GM18498 (cell line): ENCODE results near the gene ABCC4.

ENCODE experiments used
- ATAC-seq: cut with Tn5 transposase; IDR thresholded peaks from one replicate; pipeline ENCODE4 v1.9.1; 2021; ENCODE audit warnings: mild to moderate bottlenecking, moderate library complexity; ENCODE audit not compliant: unreplicated experiment

The ABCC4 gene

DNA sequence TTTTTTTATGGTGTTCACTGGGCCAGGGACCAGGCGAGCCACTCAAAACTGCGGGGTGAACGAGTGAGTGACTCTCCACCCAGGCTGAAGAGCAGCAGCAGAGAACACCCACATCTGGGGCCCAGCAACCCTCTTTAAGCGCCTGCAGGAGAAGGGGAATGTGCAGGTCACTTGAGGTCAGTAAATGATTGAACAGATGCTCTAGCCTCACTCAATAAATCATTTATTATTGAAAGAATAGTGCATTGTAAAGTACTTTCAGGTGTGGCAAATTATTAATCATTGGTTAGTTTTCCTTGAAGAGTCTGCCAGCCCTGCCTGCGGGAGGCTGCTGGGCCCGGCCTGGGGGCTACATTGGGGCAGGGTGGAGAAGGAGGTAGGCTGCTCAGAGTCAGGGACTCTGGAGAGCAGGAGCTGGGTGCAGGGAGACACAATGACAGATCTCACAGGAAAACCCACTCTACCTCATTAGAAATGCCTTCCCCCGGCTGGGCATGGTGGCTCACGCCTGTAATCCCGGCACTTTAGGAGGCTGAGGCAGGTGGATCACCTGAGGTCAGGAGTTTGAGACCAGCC is 42.5 kb downstream of the ABCC4 start:
- peak; percentile 49 for ATAC-seq

- no peak for ATAC-seq
Measured at GRCh38 chr13:95258098-95258497, 43.2 kb downstream of the ABCC4 start.

DNA sequence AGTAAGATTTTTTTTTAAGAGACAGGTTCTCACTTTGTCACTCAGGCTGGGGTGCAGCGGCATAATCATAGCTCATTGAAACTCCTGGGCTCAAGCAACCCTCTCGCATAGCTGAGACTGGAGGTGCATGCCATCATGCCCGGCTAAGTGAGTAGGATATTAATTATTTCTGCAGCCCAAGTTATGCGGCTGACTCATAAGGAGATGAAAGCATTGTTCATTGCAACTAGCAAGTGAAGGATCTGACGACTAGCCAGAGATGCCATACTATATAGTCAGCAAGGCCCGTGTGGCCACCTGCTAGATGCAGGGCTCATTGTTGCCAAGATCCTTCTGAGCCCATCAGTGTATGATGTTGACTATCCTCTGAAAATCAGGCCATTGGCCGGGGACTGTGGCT is 45.2 kb downstream of the ABCC4 start:
- no peak for ATAC-seq

GRCh38 chr13:95255072-95255732 is 46.0 kb downstream of the ABCC4 start:
- ATAC-seq = no peak

DNA sequence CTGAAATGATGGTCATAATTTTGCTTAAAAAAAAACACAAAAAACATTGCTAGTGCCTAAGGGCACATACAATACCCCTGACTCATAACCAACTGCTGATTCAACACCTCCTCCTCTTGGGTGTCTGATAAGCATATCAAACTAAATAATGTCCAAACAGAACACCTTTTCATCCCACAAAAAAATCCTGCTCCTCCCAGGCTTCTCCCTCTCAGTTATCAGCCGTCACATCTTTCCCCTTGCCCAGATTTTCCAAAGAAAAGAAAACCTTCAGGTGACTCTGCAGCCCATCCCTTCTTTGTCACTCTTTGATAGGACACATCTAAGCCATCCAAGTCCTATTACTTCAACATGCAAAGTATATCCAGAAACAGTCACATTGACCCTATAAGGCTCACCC is 46.9 kb downstream of the ABCC4 start:
- ATAC-seq = no peak

- ATAC-seq = no peak
Measured at GRCh38 chr13:95253033-95253432, 48.2 kb downstream of the ABCC4 start.

DNA sequence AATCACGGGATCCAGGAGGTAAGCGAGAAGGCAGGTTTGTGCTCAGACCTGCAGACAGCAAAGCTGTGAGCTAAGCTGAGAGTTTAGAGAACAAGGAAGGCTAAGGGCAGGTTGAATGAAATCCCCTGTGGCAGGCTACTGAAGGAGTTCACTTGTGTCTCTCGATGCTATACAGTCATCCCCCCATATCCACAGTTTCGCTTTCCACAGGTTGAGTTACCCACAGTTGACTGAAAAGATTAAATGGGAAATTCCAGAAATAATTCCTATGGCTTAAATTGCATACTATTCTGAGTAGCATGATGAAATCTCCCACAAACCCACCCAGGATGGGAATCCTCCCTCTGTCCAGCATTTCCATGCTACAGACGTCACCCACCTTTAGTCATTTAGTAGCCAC is 49.6 kb downstream of the ABCC4 start:
- ATAC-seq = no peak

- no peak for ATAC-seq
Measured at GRCh38 chr13:95250961-95251360, 50.3 kb downstream of the ABCC4 start.

- no peak for ATAC-seq
Measured at GRCh38 chr13:95248953-95249352, 52.3 kb downstream of the ABCC4 start.

DNA sequence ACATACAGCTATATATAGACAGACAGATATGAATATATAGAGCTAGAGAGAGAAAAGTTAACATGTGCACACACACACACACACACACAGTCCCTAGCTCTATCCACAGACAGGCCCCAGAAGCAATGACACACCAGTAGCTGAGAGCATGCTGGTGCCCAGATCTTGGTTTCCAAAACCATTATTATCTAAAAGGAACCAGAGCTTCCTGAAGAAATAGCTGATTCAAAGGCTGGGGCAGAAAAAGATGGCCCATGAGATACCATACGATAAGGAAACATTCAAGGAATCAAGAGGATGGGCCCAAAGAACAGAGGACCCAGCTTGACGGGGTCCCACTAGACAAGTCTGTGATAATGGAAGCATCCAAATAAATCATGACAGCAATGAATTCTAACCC is 53.4 kb downstream of the ABCC4 start:
- no peak for ATAC-seq

DNA sequence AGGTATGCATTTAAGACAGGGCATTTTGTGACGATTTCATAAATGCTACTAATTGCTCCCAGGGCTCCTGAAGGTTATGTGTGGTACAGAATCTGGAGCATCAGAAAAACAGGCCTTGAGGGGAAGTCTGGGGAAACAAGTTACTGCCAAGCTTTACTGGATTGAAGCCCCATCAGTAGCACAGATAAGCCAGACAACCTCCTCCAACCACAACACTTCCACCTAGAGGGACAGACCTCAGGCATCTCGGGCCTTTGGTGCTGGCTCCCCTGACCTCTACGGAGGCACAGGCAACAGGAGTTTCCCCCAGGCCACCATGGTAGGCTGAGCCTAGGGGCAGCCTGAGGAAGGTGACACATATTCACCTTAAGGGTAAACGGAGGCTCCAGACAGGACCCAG is 54.1 kb downstream of the ABCC4 start:
- ATAC-seq = no peak

DNA sequence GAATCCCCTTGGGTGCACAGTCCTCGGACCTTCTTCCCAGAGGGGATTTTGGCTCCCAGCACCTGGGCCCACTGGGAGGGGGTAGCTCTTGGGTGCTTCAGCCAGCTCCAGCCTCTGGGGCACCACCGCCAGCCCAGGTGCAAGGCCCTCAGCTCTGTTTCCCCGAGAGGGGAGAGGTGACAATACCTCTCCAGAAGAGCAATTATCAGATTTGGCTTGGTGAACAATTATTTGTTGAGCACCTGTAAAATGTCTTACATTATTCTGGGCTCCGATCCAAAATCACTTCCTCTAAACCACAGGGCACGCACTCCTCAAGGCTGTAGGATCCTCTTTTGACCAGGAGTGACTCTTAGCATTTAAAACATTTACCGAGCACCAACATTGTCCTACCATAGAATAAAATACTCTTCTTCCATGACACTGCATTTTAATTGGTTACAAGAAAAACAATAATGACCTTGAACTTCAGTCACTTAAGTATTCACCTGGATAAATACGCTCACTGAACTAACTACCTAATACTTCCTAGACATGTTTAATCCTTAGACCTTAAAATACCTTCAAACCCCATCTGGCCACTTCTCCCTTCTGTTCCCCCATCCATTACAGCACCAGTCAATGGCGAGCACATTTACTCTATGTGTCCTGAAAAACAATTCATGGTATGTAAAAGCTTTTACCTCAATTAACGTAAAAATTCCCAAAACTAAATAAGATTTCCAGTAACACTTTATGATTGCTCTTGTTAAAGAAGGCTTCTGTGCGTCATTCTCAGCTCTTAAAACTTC is 54.8 kb downstream of the ABCC4 start:
- ATAC-seq = no peak

DNA sequence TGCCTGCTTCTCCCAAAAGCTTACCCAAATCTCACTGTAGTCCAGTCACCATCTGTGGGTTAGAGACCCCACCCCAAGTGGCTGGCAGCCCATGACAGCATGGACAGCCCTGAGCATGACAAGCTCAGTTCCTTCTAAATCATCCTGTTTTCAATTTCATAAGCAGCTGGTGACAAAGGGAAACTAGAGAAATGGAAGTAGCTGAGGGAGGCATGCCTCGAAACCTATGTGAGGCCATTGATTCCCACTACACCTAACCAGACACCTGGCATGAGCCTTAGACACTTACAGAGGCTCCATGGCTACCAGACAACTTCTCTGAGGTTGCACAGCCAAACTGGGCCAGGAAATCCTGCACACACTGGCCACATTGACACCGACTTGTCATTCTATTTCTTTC is 56.2 kb downstream of the ABCC4 start:
- ATAC-seq = peak; percentile 76

DNA sequence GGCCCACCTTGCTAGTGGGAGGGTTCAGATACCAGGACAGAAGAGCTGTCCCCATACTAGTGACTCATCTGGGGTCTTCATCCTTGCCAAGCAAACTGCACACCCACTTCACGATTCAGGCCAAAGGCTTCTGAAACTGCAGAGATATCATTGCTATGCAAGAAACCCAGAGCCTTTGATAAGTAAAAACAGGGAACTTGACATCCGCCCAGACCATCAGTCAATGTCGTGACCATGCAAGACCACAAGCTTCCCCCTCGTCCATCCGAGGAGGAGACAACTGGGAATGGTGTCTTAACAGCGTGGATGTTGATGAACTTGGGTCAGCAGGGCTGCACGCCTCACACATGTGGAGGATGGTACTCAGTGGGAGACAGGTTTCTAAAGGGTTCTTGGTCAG is 58.0 kb downstream of the ABCC4 start:
- ATAC-seq = no peak

GRCh38 chr13:95241321-95241720 is 59.9 kb downstream of the ABCC4 start:
- ATAC-seq = no peak

DNA sequence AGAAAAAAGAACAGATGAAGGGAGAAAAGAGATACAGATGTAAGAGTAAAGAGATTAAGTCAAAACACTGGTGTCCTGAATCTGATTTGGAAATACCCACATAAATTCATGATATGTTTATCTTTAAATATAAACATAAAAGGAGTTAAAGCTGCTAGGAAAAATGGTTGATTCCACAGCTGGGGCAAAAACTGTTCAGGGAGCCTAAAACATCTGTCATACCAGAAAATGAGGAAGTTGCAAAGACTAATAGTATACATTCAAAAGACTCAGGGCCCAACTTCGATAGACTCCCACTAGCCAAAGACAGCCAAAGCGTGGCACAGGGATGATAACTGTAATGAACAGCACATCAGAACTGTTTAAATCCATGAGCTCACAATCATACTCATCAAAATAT is 62.0 kb downstream of the ABCC4 start:
- peak; percentile 59 for ATAC-seq

- ATAC-seq = no peak
Measured at GRCh38 chr13:95237310-95237870, 63.9 kb downstream of the ABCC4 start.

DNA sequence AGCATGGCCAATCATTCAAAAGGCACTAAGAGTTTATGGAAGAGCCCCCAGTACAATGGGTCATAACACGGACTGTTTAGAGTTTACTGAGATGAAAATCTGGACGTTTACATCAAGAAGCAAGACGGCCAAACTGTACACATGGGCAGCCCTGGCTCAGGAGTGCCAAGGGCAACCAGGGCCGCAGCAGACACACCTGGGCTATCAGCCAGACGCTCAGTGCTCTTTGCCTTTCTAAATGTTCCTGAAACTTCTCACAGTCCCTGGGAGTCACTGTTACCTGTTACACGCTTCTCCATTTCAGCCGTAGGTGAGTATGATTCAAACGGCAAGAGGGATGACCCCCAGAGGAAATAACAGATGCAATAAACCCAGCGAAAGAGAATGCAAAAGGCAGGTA is 64.5 kb downstream of the ABCC4 start:
- no peak for ATAC-seq

GRCh38 chr13:95235974-95236373 is 65.3 kb downstream of the ABCC4 start:
- ATAC-seq = no peak

DNA sequence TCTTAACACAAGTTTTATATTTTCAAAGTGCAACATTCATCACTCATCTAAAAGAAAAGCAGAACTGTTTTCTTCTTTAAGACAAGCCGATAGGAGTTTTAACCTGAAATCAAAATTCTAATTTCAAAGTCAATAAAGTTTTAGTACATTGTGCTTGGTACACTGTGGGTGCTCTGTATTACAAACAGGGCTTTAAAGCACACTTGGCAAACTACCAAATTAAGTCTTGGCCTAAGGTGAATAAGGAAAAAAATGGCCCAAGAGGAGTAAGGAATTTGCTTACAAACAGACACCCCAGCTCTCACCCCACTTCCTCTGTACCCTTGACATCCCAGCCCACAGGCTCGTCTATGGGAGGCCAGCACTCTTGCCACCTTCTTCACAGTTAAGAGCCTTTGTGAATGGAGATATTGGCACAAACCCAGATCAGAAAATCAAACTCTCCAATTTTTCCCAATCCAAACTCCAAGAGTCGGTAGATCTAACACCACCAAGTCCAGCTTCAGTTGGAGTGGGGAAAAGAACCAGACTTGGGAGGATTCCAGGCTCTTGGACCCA is 66.0 kb downstream of the ABCC4 start:
- ATAC-seq = no peak

DNA sequence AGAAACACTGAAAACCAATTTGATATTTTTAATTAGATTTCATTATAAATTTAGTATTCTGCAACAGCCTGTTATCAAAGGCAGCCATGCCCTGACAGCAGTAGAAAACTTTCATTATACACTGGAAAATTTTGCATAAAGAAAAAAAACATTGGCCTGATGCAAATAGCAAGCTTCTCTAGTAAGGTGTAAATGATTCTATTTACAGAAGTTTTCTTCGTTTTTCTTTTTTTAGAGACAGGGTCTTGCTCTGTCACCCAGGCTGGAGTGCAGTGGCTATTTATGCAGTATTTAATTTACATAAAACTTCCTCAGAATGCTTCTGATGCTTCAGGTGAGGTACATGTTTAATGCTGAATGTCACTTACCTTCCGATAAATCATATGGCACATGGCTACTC is 67.0 kb downstream of the ABCC4 start:
- peak; percentile 89 for ATAC-seq
